K562 (cell line): Measurements from ENCODE around the gene ZSWIM6. TPM values are rescaled to one million over a fixed set of nuclear protein-coding genes. Genes with fewer than 3 reads are reported as not detected.

Experiments used
- ATAC-seq: fragments of 200-7000 bp; cut with Tn5 transposase; 3 replicates; pipeline ENCODE4 v1.9.1; 2020; ENCODE audit warnings: moderate library complexity
- BruUV-seq: library from RNA; stranded (reverse); fragments of 400-500 nt; replicated peaks from 2 replicates; lab custom pipeline; 2021; lab: Mats Ljungman, UMichigan
- CTCF ChIA-PET: fragments of 300-600 bp; formaldehyde crosslinking; extraction: SDS; loops from one replicate; lab custom pipeline; 2021; ENCODE audit warnings: low intra/inter-chr PET ratio; lab: Yijun Ruan, JAX
- POLR2A ChIA-PET: fragments of 300-600, 350-650 bp; sonication (Branson Sonifier 250); formaldehyde crosslinking; extraction: SDS; loops from one replicate; lab custom pipeline; 2021; ENCODE audit warnings: antibody characterized with exemption, inconsistent platforms; lab: Yijun Ruan, JAX
- DNase-seq, 4 experiments: peaks; one replicate each; pipeline versions ENCODE4 v3.0.0 to v3.0.0-alpha.2; 2011 to 2018; ENCODE audit warnings: low spot score in 3 of 4, mixed read lengths in 3 of 4; ENCODE audit errors: extremely low read depth in 1 of 4
- FAIRE-seq: peaks from 2 replicates; lab custom pipeline; 2011; peaks lifted over from hg19 to GRCh38; lab: Jason Lieb, UNC
- H2AFZ ChIP-seq: 2 replicates; pipeline ENCODE4 v1.6.0; 2011; ENCODE audit warnings: low read depth, low read length, control low read depth, inconsistent platforms
- H3K27ac ChIP-seq: fragments of 200-600 bp; 3 replicates; pipeline ENCODE4 v1.8.0; 2011; ENCODE audit warnings: low read depth, mild to moderate bottlenecking, control low read depth, inconsistent platforms, low read length, moderate library complexity, mixed read lengths; ENCODE audit errors: extremely low read depth
- H3K27me3 ChIP-seq, 2 experiments: fragments of 300-600 bp in 1 of 2; 2 replicates in 1 of 2; 3 replicates in 1 of 2; pipeline versions ENCODE4 v1.6.0 to v1.8.0; 2011; ENCODE audit warnings: inconsistent platforms in 2 of 2, low read length in 2 of 2, mild to moderate bottlenecking in 1 of 2, mixed read lengths in 1 of 2, moderate library complexity in 1 of 2; ENCODE audit not compliant: control insufficient read depth in 2 of 2, insufficient read depth in 2 of 2
- H3K36me3 ChIP-seq: fragments of 300-600 bp; 3 replicates; pipeline ENCODE4 v1.8.0; 2011; ENCODE audit warnings: mild to moderate bottlenecking, low read length, inconsistent platforms; ENCODE audit not compliant: control insufficient read depth, insufficient read depth
- H3K4me1 ChIP-seq, 2 experiments: fragments of 200-600 bp in 1 of 2; replicated peaks in 1 of 2; 2 replicates in 1 of 2; 3 replicates in 1 of 2; pipeline versions ENCODE4 v1.5.1 to v1.8.0; 2011; ENCODE audit warnings: inconsistent platforms in 2 of 2, low read length in 2 of 2, mild to moderate bottlenecking in 1 of 2, mixed read lengths in 1 of 2, moderate library complexity in 1 of 2; ENCODE audit not compliant: control insufficient read depth in 2 of 2, insufficient read depth in 2 of 2
- H3K4me2 ChIP-seq: 2 replicates; pipeline ENCODE4 v1.6.1; 2011; ENCODE audit warnings: low read length, control low read depth, inconsistent platforms, mixed read lengths; ENCODE audit not compliant: insufficient read depth
- H3K4me3 ChIP-seq: fragments of 200-600 bp; sonication (generic), shearing (Covaris generic); 2 replicates; pipeline ENCODE4 v1.5.1; 2016; ENCODE audit warnings: control low read depth, inconsistent platforms
- H3K79me2 ChIP-seq: fragments of 200-600 bp; 3 replicates; pipeline ENCODE4 v1.8.0; 2011; ENCODE audit warnings: low read length, inconsistent platforms; ENCODE audit not compliant: control insufficient read depth, insufficient read depth
- H3K9ac ChIP-seq, 2 experiments: 2 replicates each; pipeline versions ENCODE4 v1.6.0 to v1.6.1; 2011; ENCODE audit warnings: low read depth in 2 of 2, low read length in 2 of 2, control low read depth in 1 of 2, inconsistent platforms in 1 of 2, mild to moderate bottlenecking in 1 of 2, mixed read lengths in 1 of 2; ENCODE audit not compliant: insufficient read depth in 1 of 2
- H3K9me1 ChIP-seq: one replicate; pipeline ENCODE4 v1.6.0; 2011; ENCODE audit warnings: inconsistent platforms, mild to moderate bottlenecking, low read length, moderate library complexity; ENCODE audit not compliant: control insufficient read depth, insufficient read depth
- H3K9me3 ChIP-seq: replicated peaks from 2 replicates; pipeline ENCODE4 v1.5.1; 2011; ENCODE audit warnings: low read depth, low read length, inconsistent platforms; ENCODE audit not compliant: control insufficient read depth, insufficient read depth
- H4K20me1 ChIP-seq: replicated peaks from 2 replicates; pipeline ENCODE4 v1.6.1; 2011; ENCODE audit warnings: low read length, inconsistent platforms, mixed read lengths; ENCODE audit not compliant: control insufficient read depth, insufficient read depth
- ADNP ChIP-seq: fragments of 200-800 bp; sonication (Bioruptor generic); IDR thresholded peaks from 2 replicates; pipeline ENCODE4 v1.6.1; 2016; ENCODE audit warnings: missing genetic modification characterization, missing compliant biosample characterization
- CSDE1 ChIP-seq, 2 experiments: fragments of 450-650 bp; IDR thresholded peaks; 2 replicates each; pipeline ENCODE4 v1.6.1; 2016; ENCODE audit warnings: mild to moderate bottlenecking in 1 of 2
- MXI1 ChIP-seq: IDR thresholded peaks from 2 replicates; pipeline ENCODE4 v1.6.1; 2011; ENCODE audit warnings: low read depth, mild to moderate bottlenecking, improper control_type of control experiment, low read length
- PHF21A ChIP-seq: fragments of 450-650 bp; IDR thresholded peaks from 2 replicates; pipeline ENCODE4 v1.6.1; 2017; ENCODE audit warnings: low read depth, borderline replicate concordance
- POLR3A ChIP-seq: IDR thresholded peaks from 2 replicates; pipeline ENCODE4 v1.6.1; 2011; ENCODE audit warnings: borderline replicate concordance, mild to moderate bottlenecking, moderate library complexity; ENCODE audit not compliant: insufficient read length, insufficient read depth; ENCODE audit errors: extremely low read depth
- RFX7 ChIP-seq: fragments of 250-450 bp; sonication (Bioruptor Pico); IDR thresholded peaks from 2 replicates; pipeline ENCODE4 v1.5.1; 2021; ENCODE audit warnings: mild to moderate bottlenecking
- SNIP1 ChIP-seq: fragments of 450-650 bp; IDR thresholded peaks from 2 replicates; pipeline ENCODE4 v1.7.1; 2017; ENCODE audit warnings: low read depth, mild to moderate bottlenecking
- SNRNP70 ChIP-seq: fragments of 200-400 bp; formaldehyde crosslinking; optimal IDR thresholded peaks from 2 replicates; pipeline ENCODE3; 2017; ENCODE audit warnings: low read depth, low read length
- TSC22D4 ChIP-seq: fragments of 450-650 bp; IDR thresholded peaks from 2 replicates; pipeline ENCODE4 v1.6.1; 2016; ENCODE audit warnings: missing genetic modification characterization, missing biosample characterization, control low read depth
- ZNF143 ChIP-seq: sonication (generic); formaldehyde crosslinking; IDR thresholded peaks from 2 replicates; pipeline ENCODE4 v1.9.0; 2022; ENCODE audit warnings: mild to moderate bottlenecking, missing genetic modification reagents
- ZNF217 ChIP-seq: sonication (generic); formaldehyde crosslinking; IDR thresholded peaks from 2 replicates; pipeline ENCODE4 v1.8.0; 2022; ENCODE audit warnings: mild to moderate bottlenecking, missing genetic modification reagents
- ZNF41 ChIP-seq: fragments of 250-450 bp; sonication (Bioruptor Pico); conservative IDR thresholded peaks from 2 replicates; pipeline ENCODE4 v1.4.0; 2020; ENCODE audit warnings: mild to moderate bottlenecking
- WGBS: fragments of 100-300 bp; shearing (Covaris generic); methylation state at CpG from one replicate; pipeline ENCODE4 v1.1.6; 2016; ENCODE audit warnings: low coverage, mixed read lengths; ENCODE audit not compliant: insufficient coverage; ENCODE audit errors: missing lambda C conversion rate; 5-methylcytosine and 5-hydroxymethylcytosine counted together
- in situ Hi-C: fragments of 300-500 bp; cut with MboI; formaldehyde crosslinking; loops from 4 replicates; pipeline ENCODE4 v1.15.0; 2018; ENCODE audit warnings: inconsistent platforms, mixed read lengths
- intact Hi-C: fragments of 100-400 bp; cut with micrococcal nuclease; formaldehyde crosslinking; loops from 2 replicates; pipeline ENCODE4 v1.14.2; 2022
- polyA plus RNA-seq, 8 experiments: library from polyadenylated mRNA; depleted of rRNA in 4 of 8; stranded (reverse) in 5 of 8; unstranded in 3 of 8; fragments of >200 nt; fragmentation: Nextera tagmentation in 2 of 8; fragmentation: Illumina TruSeq in 1 of 8; extraction: Ambion mirVana in 2 of 8; extraction: Trizol in 1 of 8; gene quantifications; 2 replicates each; pipeline versions ENCODE4 v1.2.1 to v1.2.3, GENCODE V29; 2011 to 2014; ENCODE audit warnings: inconsistent platforms in 1 of 8, missing spikeins in 1 of 8
- total RNA-seq, 7 experiments: library from RNA; depleted of rRNA in 6 of 7; stranded (reverse); fragments of >200 nt in 6 of 7; fragmentation: Illumina TruSeq in 2 of 7; extraction: Trizol in 2 of 7; gene quantifications; 2 replicates each; pipeline versions ENCODE4 v1.2.1 to v1.2.3, GENCODE V29; 2011 to 2021; ENCODE audit warnings: low replicate concordance in 1 of 7
- TF ChIP-seq, protein P1 (sequence below), 2 experiments: fragments of 200-800 bp in 1 of 2; sonication (Bioruptor generic) in 1 of 2; sonication (generic) in 1 of 2; formaldehyde crosslinking in 1 of 2; IDR thresholded peaks in 1 of 2; conservative IDR thresholded peaks in 1 of 2; 2 replicates each; pipeline versions ENCODE4 v1.5.0 to v1.6.1; 2016 to 2020; ENCODE audit warnings: missing compliant biosample characterization in 1 of 2, missing genetic modification characterization in 1 of 2, missing genetic modification reagents in 1 of 2
- TF ChIP-seq, protein P2 (sequence below): fragments of 450-650 bp; conservative IDR thresholded peaks from 2 replicates; pipeline ENCODE4 v1.6.1; 2016; ENCODE audit warnings: missing genetic modification characterization, low read depth, mild to moderate bottlenecking, control low read depth, missing compliant biosample characterization
- TF ChIP-seq, protein P3 (sequence below): fragments of 450-650 bp; formaldehyde crosslinking; IDR thresholded peaks from 2 replicates; pipeline ENCODE4 v1.4.0; 2020; ENCODE audit warnings: mild to moderate bottlenecking, mixed read lengths
- TF ChIP-seq, protein P4 (sequence below): fragments of 250-450 bp; sonication (Bioruptor Pico); IDR thresholded peaks from 2 replicates; pipeline ENCODE4 v1.8.0; 2022; ENCODE audit warnings: moderate library complexity, mild to moderate bottlenecking, inconsistent platforms

The ZSWIM6 gene
- total and polyA plus RNA-seq, 9 of the 15 experiments (the other 6 are each of a cell fraction or from before 2014, with no cell fraction given), result 0.81 to 3.2 (median 2.0) TPM

DNA sequence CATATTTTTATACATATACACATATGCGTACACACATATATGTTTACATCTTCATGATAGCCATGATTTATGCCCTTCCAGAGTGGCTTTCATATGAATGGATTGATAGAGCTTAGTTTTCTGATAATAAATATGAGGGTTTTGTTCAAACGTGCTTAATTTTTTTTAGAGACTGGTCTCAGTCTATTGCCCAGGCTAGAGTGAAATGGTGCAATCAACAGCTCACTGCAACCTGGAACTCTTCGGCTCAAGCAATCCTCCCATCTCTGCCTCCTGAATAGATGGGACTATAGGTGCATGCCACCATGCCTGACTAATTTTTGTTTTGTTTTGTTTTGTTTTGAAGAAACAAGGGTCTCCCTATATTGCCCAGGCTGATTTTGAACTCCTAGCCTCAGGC is 48.6 kb upstream of the ZSWIM6 start:
- H3K9me3 ChIP-seq, result no peaks in the 10 kb centered on the region
- H3K4me3 ChIP-seq, result no peak overlapping the region
- ATAC-seq (no peak), DNase-seq (no peak), FAIRE-seq (no peak)
- no peaks in the 10 kb centered on the region for H3K79me2 ChIP-seq
- no peaks in the 10 kb centered on the region for H3K9me1 ChIP-seq
- no peaks in the 10 kb centered on the region; a peak in 1 of 5 replicates for H3K27me3 ChIP-seq
- BruUV-seq, result no TSS peak
- in situ Hi-C loops, result no loop called here
- 10% methylated on average over 3 of the region's 3 CpGs for WGBS
- no peaks in the 10 kb centered on the region for H4K20me1 ChIP-seq
- ChIA-PET POLR2A (interaction anchor here (0.6 kb wide), 1 partner anchor 260 kb away, joined by 3 read pairs; no protein-coding TSS in a partner anchor), CTCF (no interaction called here)
- no peak for TF ChIP-seq POLR3A
- TF ChIP-seq RFX7 (CRISPR knock-in tag), result no peak
- TF ChIP-seq CSDE1 (IDR thresholded peaks at IDR 0.05), result no peak
- TF ChIP-seq ZNF217, result no peak
- TF ChIP-seq, protein P1, sequence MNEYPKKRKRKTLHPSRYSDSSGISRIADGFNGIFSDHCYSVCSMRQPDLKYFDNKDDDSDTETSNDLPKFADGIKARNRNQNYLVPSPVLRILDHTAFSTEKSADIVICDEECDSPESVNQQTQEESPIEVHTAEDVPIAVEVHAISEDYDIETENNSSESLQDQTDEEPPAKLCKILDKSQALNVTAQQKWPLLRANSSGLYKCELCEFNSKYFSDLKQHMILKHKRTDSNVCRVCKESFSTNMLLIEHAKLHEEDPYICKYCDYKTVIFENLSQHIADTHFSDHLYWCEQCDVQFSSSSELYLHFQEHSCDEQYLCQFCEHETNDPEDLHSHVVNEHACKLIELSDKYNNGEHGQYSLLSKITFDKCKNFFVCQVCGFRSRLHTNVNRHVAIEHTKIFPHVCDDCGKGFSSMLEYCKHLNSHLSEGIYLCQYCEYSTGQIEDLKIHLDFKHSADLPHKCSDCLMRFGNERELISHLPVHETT (CRISPR knock-in tag; conservative IDR thresholded peaks at IDR 0.05 in 1 of 2, IDR thresholded peaks at IDR 0.05 in 1 of 2), result no peak
- no peak for TF ChIP-seq PHF21A
- no peak for TF ChIP-seq MXI1
- TF ChIP-seq, protein P2, sequence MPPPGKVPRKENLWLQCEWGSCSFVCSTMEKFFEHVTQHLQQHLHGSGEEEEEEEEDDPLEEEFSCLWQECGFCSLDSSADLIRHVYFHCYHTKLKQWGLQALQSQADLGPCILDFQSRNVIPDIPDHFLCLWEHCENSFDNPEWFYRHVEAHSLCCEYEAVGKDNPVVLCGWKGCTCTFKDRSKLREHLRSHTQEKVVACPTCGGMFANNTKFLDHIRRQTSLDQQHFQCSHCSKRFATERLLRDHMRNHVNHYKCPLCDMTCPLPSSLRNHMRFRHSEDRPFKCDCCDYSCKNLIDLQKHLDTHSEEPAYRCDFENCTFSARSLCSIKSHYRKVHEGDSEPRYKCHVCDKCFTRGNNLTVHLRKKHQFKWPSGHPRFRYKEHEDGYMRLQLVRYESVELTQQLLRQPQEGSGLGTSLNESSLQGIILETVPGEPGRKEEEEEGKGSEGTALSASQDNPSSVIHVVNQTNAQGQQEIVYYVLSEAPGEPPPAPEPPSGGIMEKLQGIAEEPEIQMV (tag), result no peak
- TF ChIP-seq, protein P3, sequence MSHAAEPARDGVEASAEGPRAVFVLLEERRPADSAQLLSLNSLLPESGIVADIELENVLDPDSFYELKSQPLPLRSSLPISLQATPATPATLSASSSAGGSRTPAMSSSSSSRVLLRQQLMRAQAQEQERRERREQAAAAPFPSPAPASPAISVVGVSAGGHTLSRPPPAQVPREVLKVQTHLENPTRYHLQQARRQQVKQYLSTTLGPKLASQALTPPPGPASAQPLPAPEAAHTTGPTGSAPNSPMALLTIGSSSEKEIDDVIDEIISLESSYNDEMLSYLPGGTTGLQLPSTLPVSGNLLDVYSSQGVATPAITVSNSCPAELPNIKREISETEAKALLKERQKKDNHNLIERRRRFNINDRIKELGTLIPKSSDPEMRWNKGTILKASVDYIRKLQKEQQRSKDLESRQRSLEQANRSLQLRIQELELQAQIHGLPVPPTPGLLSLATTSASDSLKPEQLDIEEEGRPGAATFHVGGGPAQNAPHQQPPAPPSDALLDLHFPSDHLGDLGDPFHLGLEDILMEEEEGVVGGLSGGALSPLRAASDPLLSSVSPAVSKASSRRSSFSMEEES (CRISPR knock-in tag), result no peak
- no peak for TF ChIP-seq SNRNP70
- no peak for TF ChIP-seq SNIP1
- TF ChIP-seq ADNP (tag), result no peak
- TF ChIP-seq, protein P4, sequence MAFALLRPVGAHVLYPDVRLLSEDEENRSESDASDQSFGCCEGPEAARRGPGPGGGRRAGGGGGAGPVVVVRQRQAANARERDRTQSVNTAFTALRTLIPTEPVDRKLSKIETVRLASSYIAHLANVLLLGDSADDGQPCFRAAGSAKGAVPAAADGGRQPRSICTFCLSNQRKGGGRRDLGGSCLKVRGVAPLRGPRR (CRISPR knock-in tag), result no peak
- TF ChIP-seq ZNF143 (CRISPR knock-in tag), result no peak
- TF ChIP-seq ZNF41, result no peak
- TF ChIP-seq TSC22D4 (tag), result no peak
- intact Hi-C loops, result no loop called here
- H3K9ac ChIP-seq, result no peak overlapping the region
- no peak overlapping the region for H2AFZ ChIP-seq
- no peak overlapping the region for H3K4me2 ChIP-seq
- no peaks in the 10 kb centered on the region for H3K36me3 ChIP-seq
- no peaks in the 10 kb centered on the region for H3K4me1 ChIP-seq
- H3K27ac ChIP-seq, result no peak overlapping the region
